Thyroid gland (tissue), 4 donors: ENCODE measurements around the gene C1orf159. TPM values are rescaled to one million over a fixed set of nuclear protein-coding genes. Genes with fewer than 3 reads are reported as not detected.
A peak's percentile ranks its signal among the peaks of the same experiment; 100 is the strongest.

ENCODE experiments used
- DNase-seq, 2 donors: peaks; one replicate each; pipeline ENCODE4 v3.0.0-alpha.2; 2019
- H3K27ac ChIP-seq, 3 donors: fragments of 200-600 bp; sonication (generic); 1 replicate in 2 of 3; 2 replicates in 1 of 3; pipeline ENCODE4 v1.5.1; 2016 to 2019; ENCODE audit warnings: mild to moderate bottlenecking in 1 of 3, moderate library complexity in 1 of 3
- H3K27me3 ChIP-seq: fragments of 200-600 bp; sonication (generic); one replicate; pipeline ENCODE4 v1.5.1; 2019
- H3K36me3 ChIP-seq, 2 donors: fragments of 200-600 bp; sonication (generic); one replicate each; pipeline ENCODE4 v1.5.1; 2016 to 2019
- H3K4me1 ChIP-seq, 2 donors: fragments of 200-600 bp; sonication (generic); one replicate each; pipeline ENCODE4 v1.5.1; 2017 to 2019
- H3K4me3 ChIP-seq, 3 donors: fragments of 200-600 bp; sonication (generic); replicated peaks in 1 of 3; 1 replicate in 2 of 3; 2 replicates in 1 of 3; pipeline ENCODE4 v1.5.1; 2016; ENCODE audit warnings: mild to moderate bottlenecking in 1 of 3
- H3K9me3 ChIP-seq: fragments of 200-600 bp; sonication (generic); one replicate; pipeline ENCODE4 v1.5.1; 2017
- POLR2A ChIP-seq, 2 donors: fragments of 450-650 bp; IDR thresholded peaks; one replicate each; pipeline ENCODE4 v1.6.1; 2017; ENCODE audit warnings: antibody characterized with exemption in 2 of 2, mild to moderate bottlenecking in 2 of 2, moderate library complexity in 1 of 2
- WGBS, 2 donors: methylation state at CpG; one replicate each; pipeline ENCODE4 v1.1.5; 2017; 5-methylcytosine and 5-hydroxymethylcytosine counted together
- intact Hi-C: fragments of 100-400 bp; cut with DNase I; formaldehyde crosslinking; loops from one replicate; pipeline ENCODE4 v1.15.1; 2023
- total RNA-seq, 4 donors: library from RNA; depleted of rRNA; stranded (reverse); fragments of >200 nt; gene quantifications; one replicate each; pipeline ENCODE4 v1.2.3, GENCODE V29; 2016
- TF ChIP-seq, protein P1 (sequence below), 6 experiments: fragments of 200-600 bp in 3 of 6; fragments of 450-650 bp in 3 of 6; sonication (generic) in 3 of 6; IDR thresholded peaks; one replicate each; pipeline ENCODE4 v1.5.1; 2016 to 2019; ENCODE audit warnings: antibody characterized with exemption in 6 of 6, mild to moderate bottlenecking in 2 of 6, inconsistent platforms in 1 of 6, moderate library complexity in 1 of 6

C1orf159 gene
- total RNA-seq, 4 donors from 2014 or later, result 10.3 to 27.6 (median 19.6) TPM

DNA sequence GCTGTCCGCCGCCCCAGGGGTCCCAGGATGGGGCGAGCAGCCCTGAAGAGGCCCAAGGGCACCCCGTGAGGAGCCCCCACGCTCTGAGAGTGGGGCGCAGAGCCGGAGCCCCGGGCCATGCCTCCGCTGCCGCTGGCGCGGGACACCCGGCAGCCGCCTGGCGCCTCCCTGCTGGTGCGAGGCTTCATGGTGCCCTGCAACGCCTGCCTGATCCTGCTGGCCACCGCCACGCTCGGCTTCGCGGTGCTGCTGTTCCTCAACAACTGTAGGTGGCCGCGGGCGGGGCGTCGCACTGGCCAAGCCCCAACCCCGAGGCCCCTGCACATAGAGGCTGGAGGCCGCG is 81.5 kb downstream of the C1orf159 start:
- Histone ChIP-seq H3K27me3 (no peaks in the 10 kb centered on the region), H3K27ac (no peak overlapping the region), H3K4me1 (peaks cover 12 to 24% of the 10 kb centered on the region in 2 donors), H3K4me3 (no peak overlapping the region), H3K36me3 (no peaks in the 10 kb centered on the region), H3K9me3 (no peaks in the 10 kb centered on the region)
- 67% methylated on average over 3 of the region's 30 CpGs; no CpG with 5 or more reads in 1 of the 2 donors for WGBS, 2 donors
- no peak for TF ChIP-seq POLR2A (IDR thresholded peaks at IDR 0.05)
- TF ChIP-seq, protein P1, sequence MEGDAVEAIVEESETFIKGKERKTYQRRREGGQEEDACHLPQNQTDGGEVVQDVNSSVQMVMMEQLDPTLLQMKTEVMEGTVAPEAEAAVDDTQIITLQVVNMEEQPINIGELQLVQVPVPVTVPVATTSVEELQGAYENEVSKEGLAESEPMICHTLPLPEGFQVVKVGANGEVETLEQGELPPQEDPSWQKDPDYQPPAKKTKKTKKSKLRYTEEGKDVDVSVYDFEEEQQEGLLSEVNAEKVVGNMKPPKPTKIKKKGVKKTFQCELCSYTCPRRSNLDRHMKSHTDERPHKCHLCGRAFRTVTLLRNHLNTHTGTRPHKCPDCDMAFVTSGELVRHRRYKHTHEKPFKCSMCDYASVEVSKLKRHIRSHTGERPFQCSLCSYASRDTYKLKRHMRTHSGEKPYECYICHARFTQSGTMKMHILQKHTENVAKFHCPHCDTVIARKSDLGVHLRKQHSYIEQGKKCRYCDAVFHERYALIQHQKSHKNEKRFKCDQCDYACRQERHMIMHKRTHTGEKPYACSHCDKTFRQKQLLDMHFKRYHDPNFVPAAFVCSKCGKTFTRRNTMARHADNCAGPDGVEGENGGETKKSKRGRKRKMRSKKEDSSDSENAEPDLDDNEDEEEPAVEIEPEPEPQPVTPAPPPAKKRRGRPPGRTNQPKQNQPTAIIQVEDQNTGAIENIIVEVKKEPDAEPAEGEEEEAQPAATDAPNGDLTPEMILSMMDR (IDR thresholded peaks at IDR 0.05), result peak in 1 of 6 experiments; percentile 17
- DNase-seq, result peak; percentile 66 to 68
- intact Hi-C loops, result no loop called here

DNA sequence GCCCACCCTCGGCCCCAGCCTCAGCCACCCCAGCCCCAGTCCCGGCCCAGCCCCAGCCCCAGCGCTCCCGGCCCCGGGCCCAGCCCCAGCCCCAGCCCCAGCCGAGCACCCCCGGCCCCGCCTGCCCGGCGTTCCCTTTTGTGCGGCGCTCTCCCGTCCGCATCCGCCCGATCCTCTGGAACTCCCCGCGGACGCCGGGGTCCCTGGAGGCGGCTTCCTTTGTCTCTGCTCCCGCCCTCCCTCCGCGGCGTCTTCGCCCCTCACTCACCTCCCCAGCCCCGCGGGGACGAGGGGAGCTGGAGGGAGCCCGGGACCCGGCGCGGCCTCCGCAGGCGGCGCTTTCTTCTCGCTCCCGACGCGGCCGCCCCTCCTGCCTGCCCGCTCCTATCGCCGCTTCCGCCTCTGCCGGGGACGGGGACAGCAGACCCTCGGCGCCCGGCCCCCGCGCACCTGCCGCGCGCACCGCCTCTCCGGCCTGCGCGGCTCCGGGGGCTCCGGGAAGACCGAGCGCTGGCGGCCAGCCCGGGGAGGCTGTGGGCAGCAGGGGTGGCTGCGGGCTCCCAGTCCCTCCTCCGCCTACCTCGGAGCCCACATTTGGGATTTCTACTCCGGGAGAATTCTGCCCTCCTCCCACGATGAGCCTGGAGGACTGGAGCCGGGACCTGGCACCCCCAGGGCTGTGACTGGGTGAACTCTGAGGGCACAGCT is 82.0 kb downstream of the C1orf159 start:
- Histone ChIP-seq H3K9me3 (no peaks in the 10 kb centered on the region), H3K27ac (no peak overlapping the region), H3K36me3 (no peaks in the 10 kb centered on the region), H3K4me1 (peaks cover 12 to 22% of the 10 kb centered on the region in 2 donors), H3K27me3 (no peaks in the 10 kb centered on the region), H3K4me3 (peak overlapping the region in 2 of 3 donors; percentile 9 to 34)
- intact Hi-C loops, result no loop called here
- 22 to 28% methylated on average over 25 to 40 of the region's 71 CpGs for WGBS, 2 donors
- TF ChIP-seq POLR2A (IDR thresholded peaks at IDR 0.05), result no peak
- TF ChIP-seq, protein P1 (IDR thresholded peaks at IDR 0.05), result no peak
- no peak for DNase-seq

DNA sequence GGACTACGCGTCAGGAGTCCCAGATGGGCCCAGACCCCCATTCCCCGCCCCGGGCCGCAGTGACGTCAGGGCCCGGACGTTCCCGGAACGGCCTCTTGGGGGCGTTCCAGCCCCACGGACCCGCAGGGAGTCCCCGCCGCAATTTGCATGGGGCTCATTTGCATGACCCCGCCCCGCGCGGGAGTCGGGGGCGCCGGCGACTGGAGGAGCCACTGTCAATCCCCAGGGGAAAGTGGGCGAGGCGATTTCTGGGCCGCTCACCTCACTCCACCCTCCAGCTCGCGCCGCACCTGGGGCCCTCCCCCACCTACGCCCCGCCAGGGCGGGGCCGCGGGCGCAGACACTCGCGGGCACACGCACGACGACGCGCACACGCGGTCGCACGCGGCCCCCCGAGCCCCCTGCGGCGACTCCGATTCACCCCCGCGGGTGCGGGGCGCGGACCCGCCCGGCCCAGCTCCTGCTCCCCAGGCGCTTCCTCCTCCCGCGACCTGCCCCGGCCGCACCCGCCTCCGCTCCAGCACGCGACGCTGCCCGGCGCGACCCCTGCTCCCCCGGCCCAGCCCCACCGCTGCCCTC is 82.8 kb downstream of the C1orf159 start:
- H3K9me3 ChIP-seq, result no peaks in the 10 kb centered on the region
- no peak overlapping the region for H3K27ac ChIP-seq
- intact Hi-C loops, result no loop called here
- H3K27me3 ChIP-seq, result no peaks in the 10 kb centered on the region
- 25 to 33% methylated on average over 13 to 17 of the region's 73 CpGs for WGBS, 2 donors
- TF ChIP-seq POLR2A (IDR thresholded peaks at IDR 0.05), result peak in 1 of 2 donors; percentile 9
- TF ChIP-seq, protein P1 (IDR thresholded peaks at IDR 0.05), result peak; percentile 34 to 88 (median 60)
- peaks cover 12 to 22% of the 10 kb centered on the region in 2 donors for H3K4me1 ChIP-seq
- DNase-seq, result peak; percentile 96 to 97
- H3K36me3 ChIP-seq, result no peaks in the 10 kb centered on the region
- peak overlapping the region in 1 of 3 donors; percentile 34 for H3K4me3 ChIP-seq

DNA sequence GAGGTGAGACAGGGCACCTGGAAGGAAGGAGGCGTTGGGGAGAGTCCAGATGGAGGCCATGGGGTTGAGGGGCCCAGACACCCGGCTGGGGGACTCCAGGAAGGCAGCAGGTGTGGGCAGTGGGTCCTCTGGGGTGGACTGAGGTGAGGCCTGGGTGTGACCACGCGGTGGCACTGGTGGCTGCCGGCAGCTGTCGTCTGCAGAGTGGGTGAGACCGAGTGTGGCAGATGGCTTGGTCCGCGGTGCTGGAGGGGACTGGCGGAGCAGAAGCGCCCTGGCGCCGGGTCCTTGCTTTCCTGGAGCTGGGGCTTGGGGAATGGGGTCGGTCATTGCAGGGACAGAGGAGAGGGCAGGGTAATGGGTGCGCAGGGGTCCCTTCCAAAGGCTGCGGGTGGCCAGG is 83.5 kb downstream of the C1orf159 start:
- peaks cover 12 to 22% of the 10 kb centered on the region in 2 donors for H3K4me1 ChIP-seq
- peak overlapping the region in 1 of 3 donors; percentile 34 for H3K4me3 ChIP-seq
- no peaks in the 10 kb centered on the region for H3K27me3 ChIP-seq
- H3K9me3 ChIP-seq, result no peaks in the 10 kb centered on the region
- DNase-seq, result peak; percentile 62 to 63
- intact Hi-C loops, result no loop called here
- H3K27ac ChIP-seq, result no peak overlapping the region
- 34 to 49% methylated on average over 10 of the region's 16 CpGs for WGBS, 2 donors
- TF ChIP-seq, protein P1 (IDR thresholded peaks at IDR 0.05), result no peak
- no peak for TF ChIP-seq POLR2A (IDR thresholded peaks at IDR 0.05)
- no peaks in the 10 kb centered on the region for H3K36me3 ChIP-seq

Other genes with a start within 250 kb of the C1orf159 start
- 10 to 100 TPM in 1 of 4 donors, 1 to 10 TPM in 3; 4.1 to 11.2 (median 6.3) TPM for gene SAMD11, start 192.2 kb downstream of the C1orf159 start, total RNA-seq
- 10 to 100 TPM; 31.9 to 39.8 (median 34.6) TPM for gene NOC2L, start 156.8 kb downstream of the C1orf159 start, total RNA-seq
- 10 to 100 TPM in 2 of 4 donors, 1 to 10 TPM in 2; 3.4 to 10.9 (median 10.3) TPM for gene KLHL17, start 155.5 kb downstream of the C1orf159 start, total RNA-seq
- gene PLEKHN1, start 149.6 kb downstream of the C1orf159 start, total RNA-seq, result under 1 TPM in 2 of 4 donors, not detected in 2; 0.25 to 0.27 TPM
- under 1 TPM in 1 of 4 donors, not detected in 3; 0.22 TPM for gene PERM1, start 134.0 kb downstream of the C1orf159 start, total RNA-seq
- gene HES4, start 116.0 kb downstream of the C1orf159 start, total RNA-seq, result 10 to 100 TPM in 3 of 4 donors, 1 to 10 TPM in 1; 5.0 to 29.2 (median 18.6) TPM
- 10 to 100 TPM; 18.5 to 57.5 (median 37.8) TPM for gene ISG15, start 102.6 kb downstream of the C1orf159 start, total RNA-seq
- gene AGRN, start 96.0 kb downstream of the C1orf159 start, total RNA-seq, result 100 to 1,000 TPM in 3 of 4 donors, 10 to 100 TPM in 1; 68.3 to 147 (median 129) TPM
- gene RNF223, start 41.8 kb downstream of the C1orf159 start, total RNA-seq, result not detected
- under 1 TPM in 2 of 4 donors, not detected in 2; 0.13 to 0.29 TPM for gene TTLL10, start 57.8 kb upstream of the C1orf159 start, total RNA-seq
- under 1 TPM in 2 of 4 donors, not detected in 2; 0.49 to 0.67 TPM for gene TNFRSF18, start 90.5 kb upstream of the C1orf159 start, total RNA-seq
- gene TNFRSF4, start 98.1 kb upstream of the C1orf159 start, total RNA-seq, result 1 to 10 TPM; 1.5 to 4.5 (median 3.2) TPM
- gene SDF4, start 115.9 kb upstream of the C1orf159 start, total RNA-seq, result 100 to 1,000 TPM; 109 to 144 (median 138) TPM
- gene B3GALT6, start 116.1 kb upstream of the C1orf159 start, total RNA-seq, result 10 to 100 TPM; 18.0 to 32.2 (median 25.5) TPM
- under 1 TPM in 1 of 4 donors, not detected in 3; 0.83 TPM for gene C1QTNF12, start 130.6 kb upstream of the C1orf159 start, total RNA-seq
- 10 to 100 TPM; 33.0 to 58.4 (median 36.2) TPM for gene UBE2J2, start 157.8 kb upstream of the C1orf159 start, total RNA-seq
- 1 to 10 TPM in 3 of 4 donors, under 1 TPM in 1; 0.73 to 3.2 (median 1.6) TPM for gene SCNN1D, start 164.3 kb upstream of the C1orf159 start, total RNA-seq
- 10 to 100 TPM; 31.6 to 51.2 (median 42.1) TPM for gene ACAP3, start 191.8 kb upstream of the C1orf159 start, total RNA-seq
- gene PUSL1, start 192.5 kb upstream of the C1orf159 start, total RNA-seq, result 10 to 100 TPM; 24.0 to 41.4 (median 28.0) TPM
- 100 to 1,000 TPM in 2 of 4 donors, 10 to 100 TPM in 2; 68.9 to 116 (median 94.7) TPM for gene INTS11, start 208.6 kb upstream of the C1orf159 start, total RNA-seq
- gene CPTP, start 208.7 kb upstream of the C1orf159 start, total RNA-seq, result 10 to 100 TPM; 16.7 to 37.3 (median 24.3) TPM
- gene TAS1R3, start 215.2 kb upstream of the C1orf159 start, total RNA-seq, result 1 to 10 TPM in 2 of 4 donors, under 1 TPM in 2; 0.11 to 1.4 (median 0.68) TPM
- gene DVL1, start 233.3 kb upstream of the C1orf159 start, total RNA-seq, result 10 to 100 TPM; 46.6 to 79.4 (median 61.7) TPM
- 100 to 1,000 TPM in 3 of 4 donors, 10 to 100 TPM in 1; 57.1 to 143 (median 106) TPM for gene MXRA8, start 242.5 kb upstream of the C1orf159 start, total RNA-seq